HPDE6-E6E7 (cell line): ENCODE measurements around the gene LIPT1.
"Not testable (repeated sequence)": the region's sequence is repeated elsewhere in the genome, so short reads cannot be mapped to it uniquely, and the experiment has no call there.

Experiments used
- DNase-seq: peaks from one replicate; pipeline ENCODE4 v3.0.0; 2011; ENCODE audit warnings: missing footprints; ENCODE audit errors: extremely low spot score

LIPT1 gene

DNA sequence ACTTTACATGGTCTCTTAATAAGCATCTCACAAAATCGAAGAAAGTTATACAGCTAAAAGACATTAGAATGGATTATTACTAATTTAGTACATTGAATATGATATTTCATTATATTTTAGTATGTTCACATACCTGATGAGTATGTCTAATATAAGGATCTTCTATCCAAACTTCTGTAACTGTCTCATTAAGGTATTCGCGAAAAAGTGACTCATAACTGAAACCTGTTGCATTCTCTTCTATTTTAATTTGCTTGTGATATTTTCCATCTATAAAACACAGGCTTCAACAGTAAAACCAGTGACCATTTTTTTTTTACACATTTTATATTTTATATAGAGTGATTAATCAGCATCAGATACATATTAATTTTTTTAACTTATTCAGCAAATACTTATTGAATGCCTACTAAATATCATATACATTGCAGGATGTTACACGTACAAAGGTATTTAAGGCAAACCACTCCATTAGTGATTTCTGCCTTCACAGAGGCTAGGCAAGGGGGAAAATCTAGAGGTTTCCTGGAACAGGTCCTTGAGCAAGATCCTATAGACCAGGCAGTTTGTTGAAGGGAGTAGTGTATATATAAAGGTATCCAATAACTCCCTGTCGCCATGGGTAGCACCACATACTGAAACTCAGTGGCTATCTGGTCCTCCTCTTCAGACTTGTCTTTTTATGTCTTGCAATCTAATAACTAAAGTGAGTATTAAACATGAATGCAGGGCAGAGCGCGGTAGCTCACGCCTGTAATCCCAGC lies 16.8 kb downstream of the LIPT1 start:
- no peak for DNase-seq

DNA sequence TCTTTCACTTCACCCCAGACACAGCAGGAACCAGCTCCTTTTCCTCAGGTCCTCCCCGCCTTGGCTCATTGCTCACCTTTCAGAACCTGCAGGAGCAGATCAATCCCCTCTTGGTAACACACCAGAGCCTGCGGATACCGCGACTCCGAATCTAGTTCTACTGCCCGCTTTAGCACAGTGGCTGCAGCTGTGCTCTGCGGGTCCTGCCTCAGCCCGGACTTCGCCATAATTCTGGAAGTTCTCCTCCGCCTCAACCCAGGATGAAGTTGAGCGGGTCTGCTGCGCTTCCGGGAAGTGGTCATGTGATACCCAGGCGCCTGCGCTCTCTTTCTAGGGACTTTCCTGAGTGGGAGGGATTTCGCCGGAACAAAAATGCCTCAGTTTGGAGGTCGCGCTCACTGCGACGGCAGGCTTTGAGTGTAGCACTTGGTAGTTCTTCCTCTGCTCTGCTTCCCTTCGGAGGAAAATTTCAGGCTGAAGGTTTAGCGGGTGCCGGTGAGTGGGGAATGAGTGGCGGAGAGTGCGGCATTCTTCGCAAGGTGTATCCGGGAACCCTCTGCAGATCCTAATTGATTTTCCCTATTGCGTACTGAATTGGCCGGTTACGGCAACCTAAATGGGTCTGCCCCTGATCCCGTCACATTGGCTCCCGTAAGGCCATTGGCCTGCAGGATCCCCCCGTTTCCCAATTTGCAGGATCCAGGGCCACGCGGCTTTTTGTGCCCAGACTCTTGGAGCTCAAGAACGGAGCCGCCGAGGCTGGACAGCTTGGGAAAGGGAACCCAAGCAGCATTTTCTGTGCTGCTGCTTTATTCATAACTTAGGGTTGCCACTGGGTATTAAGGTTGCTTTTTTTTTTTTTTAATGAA lies 26.2 kb downstream of the LIPT1 start, which contains the start of the genes MITD1 and MRPL30:
Gene MITD1 (minus strand): TSS at position 304 of the 869 bp plus-strand sequence. CDS start 77 bp downstream, at position 227.
Gene MRPL30 (plus strand): TSS at position 430 of the 869 bp plus-strand sequence. CDS start 5,020 bp downstream, outside the sequence.
- peak; percentile 80 for DNase-seq

DNA sequence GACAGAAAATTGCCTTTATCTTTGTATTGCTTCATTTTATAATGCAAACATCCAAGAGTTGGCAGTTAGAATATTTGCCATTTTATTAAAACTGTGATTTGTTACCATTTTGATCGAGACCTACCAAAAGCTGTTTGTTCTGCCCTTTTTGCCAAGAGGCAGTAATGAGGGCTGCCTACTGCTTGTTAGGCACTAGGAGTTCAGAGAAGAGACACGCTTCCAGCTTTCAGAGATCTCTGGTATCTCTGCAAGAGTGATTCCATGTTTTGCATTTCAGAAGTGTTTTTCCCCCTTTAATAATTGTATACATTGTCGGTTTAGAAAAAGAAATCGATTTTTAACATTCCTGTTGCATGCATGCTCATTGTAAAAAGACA lies 26.8 kb downstream of the LIPT1 start:
- DNase-seq, result no peak

DNA sequence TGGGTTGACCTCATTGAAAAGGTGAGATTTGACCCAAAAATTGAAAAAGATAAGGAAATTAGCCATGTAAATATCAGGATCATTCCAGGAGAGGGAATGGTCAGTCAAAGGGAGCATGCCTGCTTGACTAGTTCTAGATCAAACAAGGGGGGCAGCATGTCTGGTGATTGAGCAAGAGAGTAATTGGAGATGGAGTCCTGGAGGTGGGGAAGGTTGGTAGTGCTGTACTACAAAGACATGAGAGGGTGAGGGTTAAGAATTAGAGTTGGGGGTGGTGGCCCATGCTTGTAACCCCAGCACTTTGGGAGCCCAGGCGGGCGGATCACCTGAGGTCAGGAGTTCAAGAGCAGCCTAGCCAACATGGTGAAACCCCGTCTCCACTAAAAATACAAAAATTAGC lies 28.3 kb downstream of the LIPT1 start:
- DNase-seq, result no peak

DNA sequence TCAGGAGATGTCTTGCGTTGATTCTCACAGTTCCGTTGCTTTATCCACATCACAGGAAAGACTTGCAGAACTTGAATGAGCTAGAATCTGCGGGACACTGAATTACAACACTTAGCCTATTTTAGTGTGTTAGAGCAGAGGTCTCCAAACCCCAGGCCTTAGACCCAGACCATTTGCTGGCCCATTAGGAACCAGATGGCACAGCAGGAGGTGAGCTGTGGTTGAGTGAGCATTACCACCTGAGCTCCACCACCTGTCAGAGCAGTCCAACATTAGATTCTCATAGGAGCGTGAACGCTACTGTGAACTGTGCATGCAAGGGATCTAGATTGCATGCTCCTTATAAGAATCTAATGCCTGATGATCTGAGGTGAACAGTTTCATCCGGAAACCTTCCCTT lies 30.0 kb downstream of the LIPT1 start:
- DNase-seq, result no peak

DNA sequence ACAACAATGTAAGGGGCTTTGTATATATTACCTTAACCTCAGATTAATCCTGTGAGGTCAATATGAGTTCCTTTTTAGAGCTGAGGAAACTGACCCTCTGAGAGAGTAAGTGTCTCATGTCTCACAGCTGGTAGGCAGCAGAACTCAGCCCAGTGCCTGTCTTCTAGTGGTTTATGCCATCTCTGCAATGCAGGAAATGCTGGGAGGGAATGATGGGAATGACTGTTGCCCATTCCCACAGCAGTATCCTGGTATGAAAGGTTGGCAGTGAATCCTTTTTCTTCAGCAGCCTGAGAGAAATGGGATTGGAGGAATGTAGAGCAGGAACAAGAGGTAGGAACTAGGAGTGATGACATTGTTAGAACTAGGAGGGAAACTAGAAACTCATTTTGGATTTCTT lies 32.2 kb downstream of the LIPT1 start:
- no peak for DNase-seq

DNA sequence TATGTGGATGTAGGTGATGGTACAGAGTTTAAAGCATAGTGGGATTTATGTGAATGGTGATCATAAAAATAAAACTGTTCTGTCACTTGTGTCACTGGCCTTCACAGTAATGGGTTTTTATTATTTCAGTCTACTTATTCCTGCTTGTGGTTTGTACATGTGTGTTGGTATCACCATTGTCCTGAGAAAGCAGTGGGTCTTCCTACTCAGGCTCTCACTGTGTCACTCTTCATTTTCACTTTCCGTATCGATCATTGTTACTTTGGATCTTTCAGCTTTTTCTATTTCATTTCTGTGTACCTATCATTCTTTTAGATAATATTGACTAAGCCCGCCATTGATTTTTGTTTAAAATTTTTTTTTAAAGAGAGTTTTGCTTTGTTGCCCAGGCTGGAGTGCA lies 33.6 kb downstream of the LIPT1 start:
- DNase-seq, result no peak

DNA sequence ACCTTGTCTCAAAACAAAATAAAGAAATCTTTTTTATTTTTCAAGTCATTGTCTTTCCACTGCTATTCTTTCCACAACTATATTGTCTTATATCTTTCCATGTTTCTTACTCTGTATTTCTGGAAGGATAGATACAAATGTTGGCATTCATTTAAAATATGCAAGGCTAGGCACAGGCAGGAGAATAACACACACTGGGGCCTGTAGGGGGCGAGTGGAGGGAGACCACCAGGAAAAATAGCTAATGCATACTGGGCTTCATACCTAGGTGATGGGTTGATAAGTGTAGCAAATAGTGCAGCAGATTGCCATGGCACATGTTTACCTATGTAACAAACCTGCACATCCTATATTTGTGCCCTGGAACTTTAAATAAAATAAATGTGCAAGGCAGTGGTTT lies 35.8 kb downstream of the LIPT1 start:
- no peak for DNase-seq

DNA sequence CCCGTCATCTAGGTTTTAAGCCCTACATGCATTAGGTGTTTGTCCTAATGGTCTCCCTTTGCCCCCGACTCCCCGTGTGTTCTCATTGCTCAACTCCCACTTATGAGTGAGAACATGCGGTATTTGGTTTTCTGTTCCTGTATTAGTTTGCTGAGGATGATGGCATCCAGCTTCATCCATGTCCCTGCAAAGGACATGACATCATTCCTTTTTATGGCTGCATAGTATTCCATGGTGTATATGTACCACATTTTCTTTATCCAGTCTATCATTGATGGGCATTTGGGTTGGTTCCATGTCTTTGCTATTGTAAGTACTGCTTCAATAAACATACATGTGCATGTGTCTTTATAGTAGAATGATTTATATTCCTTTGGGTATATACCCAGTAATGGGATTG lies 37.6 kb downstream of the LIPT1 start:
- DNase-seq, result not testable (repeated sequence)

DNA sequence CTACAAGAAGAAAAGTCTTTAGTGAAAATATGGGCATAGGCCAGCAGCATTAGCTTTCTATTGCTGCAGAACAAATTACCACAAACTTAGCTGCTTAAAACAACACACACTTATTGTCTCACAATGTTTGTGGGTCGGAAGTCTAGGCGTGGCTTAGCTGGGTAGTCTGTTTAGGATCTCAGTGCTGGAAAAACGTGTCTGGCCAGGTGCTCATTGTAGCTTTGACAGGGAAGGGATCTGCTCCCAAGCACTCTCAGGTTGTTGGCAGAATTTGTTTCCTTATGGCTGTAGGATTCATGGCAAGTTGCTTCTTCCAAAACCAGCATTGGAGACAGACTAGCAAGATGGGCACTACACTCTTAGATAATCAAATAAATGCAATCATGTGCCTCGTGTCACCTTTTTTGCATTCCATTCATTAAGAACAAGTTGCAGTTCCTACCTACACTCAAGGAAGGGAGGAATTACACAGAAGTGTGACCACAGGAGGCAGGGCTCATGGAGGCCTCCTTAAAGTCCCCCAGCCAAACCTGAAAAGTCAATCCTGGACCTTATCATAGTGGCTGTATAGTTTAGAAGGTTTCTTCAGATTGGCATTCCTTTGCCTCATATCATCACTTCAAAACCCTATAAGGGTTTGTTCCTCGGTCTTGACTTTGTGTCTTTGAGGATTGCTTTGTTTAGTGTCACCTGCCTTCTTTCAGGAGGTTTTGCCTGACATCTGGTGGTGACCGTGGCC lies 43.5 kb downstream of the LIPT1 start:
- no peak for DNase-seq

DNA sequence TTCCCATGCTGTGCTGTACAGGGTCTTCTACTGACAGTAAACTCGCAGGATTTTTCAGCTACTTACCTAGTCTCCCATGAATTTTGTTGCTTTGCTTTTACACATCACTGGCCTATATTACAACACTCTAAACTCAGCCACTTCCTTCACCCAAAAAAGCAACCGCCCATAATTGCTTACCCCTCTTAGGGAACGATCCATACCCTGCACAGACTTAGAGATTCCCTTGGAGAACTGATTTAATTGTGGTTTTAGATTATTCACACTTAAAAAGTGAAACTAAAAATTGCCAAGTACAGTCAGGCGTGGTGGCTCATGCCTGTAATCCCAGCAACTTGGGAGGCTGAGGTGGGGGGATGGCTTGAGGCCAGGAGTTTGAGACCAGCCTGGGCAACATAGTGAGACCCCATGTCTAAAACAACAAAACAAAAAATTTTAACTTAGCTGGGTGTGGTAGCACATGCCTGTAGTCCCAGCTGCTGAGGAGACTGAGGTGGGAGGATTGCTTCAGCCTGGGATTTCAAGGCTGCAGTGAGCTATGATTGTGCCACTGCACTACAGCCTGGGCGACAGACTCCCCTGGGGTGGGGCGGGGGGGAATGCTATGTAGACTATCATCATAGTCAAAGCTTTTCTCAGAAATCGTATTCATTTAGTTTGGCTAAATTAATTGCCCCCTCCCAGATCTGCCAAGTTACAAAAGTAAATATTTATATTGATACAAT lies 45.5 kb downstream of the LIPT1 start:
- DNase-seq, result no peak

DNA sequence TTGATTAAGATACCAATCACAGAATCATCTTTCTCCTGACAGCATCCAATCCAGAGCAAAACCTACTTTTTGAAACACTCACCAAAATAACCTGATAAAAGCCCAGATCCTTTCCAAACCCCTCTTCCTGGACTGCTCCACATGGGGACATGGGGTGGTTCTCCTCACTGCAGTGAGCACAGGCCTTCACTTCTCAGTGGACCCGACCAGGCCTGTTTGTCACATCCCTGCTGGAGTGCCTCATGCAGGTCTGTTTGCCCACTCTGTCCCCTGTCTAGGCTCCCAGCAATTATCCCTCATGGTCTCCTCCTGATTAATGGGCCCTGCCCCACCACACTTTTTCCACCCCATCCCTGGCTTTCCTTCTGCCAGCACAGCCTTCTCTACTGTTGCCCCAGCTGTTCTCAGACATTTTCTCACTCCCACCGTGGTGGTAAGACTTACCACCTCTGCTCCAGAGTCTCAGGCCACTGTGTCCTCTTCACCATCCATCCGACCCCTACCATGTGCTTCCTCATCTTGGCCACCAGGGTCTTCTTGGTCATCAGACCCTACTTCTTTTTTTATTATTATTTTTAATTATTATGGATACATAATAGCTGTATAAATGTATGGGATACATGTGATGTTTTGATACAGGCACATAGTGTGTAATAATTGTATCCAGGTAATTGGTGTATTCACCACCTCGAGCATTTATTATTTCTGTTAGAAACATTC lies 47.4 kb downstream of the LIPT1 start:
- DNase-seq, result no peak

DNA sequence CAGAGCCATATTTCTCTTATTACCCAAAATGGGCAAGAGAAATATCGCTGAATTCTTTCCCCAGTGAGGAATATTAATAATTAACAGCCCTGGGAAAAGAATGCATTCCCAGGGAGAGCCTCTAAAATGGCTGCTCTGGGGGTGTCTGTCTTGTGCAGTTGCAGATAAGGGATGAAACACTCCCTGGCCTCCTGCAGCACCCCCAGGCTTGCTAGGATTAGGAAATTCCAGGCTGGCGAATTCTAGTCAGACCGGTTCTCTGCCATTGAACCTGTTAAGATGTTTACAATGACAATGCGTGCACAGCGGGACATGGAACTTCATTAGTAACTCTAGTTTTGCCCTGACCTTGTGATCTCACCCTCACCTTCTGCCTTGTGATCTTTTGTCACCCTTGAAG lies 50.7 kb downstream of the LIPT1 start:
- DNase-seq, result no peak
